ENCODE measurements around the gene ACE.
"Not testable (repeated sequence)": the region's sequence is repeated elsewhere in the genome, so short reads cannot be mapped to it uniquely, and the experiment has no call there.

ACE gene

GRCh38 chr17:63444457-63444856 lies 32.4 kb upstream of the ACE start:
- no peak for DNase-seq (ENCODE audit: low read depth)

- DNase-seq (ENCODE audit: low read depth) = no peak
Measured at GRCh38 chr17:63445065-63445464, 31.8 kb upstream of the ACE start.

GRCh38 chr17:63445571-63445953 lies 31.3 kb upstream of the ACE start:
- peak; percentile 75 for DNase-seq (ENCODE audit: low read depth)

GRCh38 chr17:63445954-63446752 lies 30.7 kb upstream of the ACE start, which contains the start of gene CYB561:
CYB561 (minus strand) TSS chr17:63446306; CDS start chr17:63437547, 8,759 bp downstream.
- peak; percentile 52 for DNase-seq (ENCODE audit: low read depth)

GRCh38 chr17:63446753-63447470 lies 29.9 kb upstream of the ACE start:
- peak; percentile 56 for DNase-seq (ENCODE audit: low read depth)

GRCh38 chr17:63447471-63448009 lies 29.3 kb upstream of the ACE start:
- DNase-seq (ENCODE audit: low read depth) = no peak

GRCh38 chr17:63448655-63449054 lies 28.2 kb upstream of the ACE start:
- no peak for DNase-seq (ENCODE audit: low read depth)

GRCh38 chr17:63450551-63450950 lies 26.3 kb upstream of the ACE start:
- DNase-seq (ENCODE audit: low read depth) = peak; percentile 19

GRCh38 chr17:63451150-63451549 lies 25.7 kb upstream of the ACE start:
- DNase-seq (ENCODE audit: low read depth) = no peak

- no peak for DNase-seq (ENCODE audit: low read depth)
Measured at GRCh38 chr17:63452046-63452961, 24.6 kb upstream of the ACE start.

GRCh38 chr17:63452962-63453551 lies 23.8 kb upstream of the ACE start:
- DNase-seq (ENCODE audit: low read depth) = no peak

GRCh38 chr17:63454357-63454756 lies 22.5 kb upstream of the ACE start:
- DNase-seq (ENCODE audit: low read depth) = not testable (repeated sequence)

- DNase-seq (ENCODE audit: low read depth) = no peak
Measured at GRCh38 chr17:63454915-63455314, 21.9 kb upstream of the ACE start.

- no peak for DNase-seq (ENCODE audit: low read depth)
Measured at GRCh38 chr17:63455417-63455816, 21.4 kb upstream of the ACE start.

GRCh38 chr17:63458478-63458877 lies 18.4 kb upstream of the ACE start:
- no peak for DNase-seq (ENCODE audit: low read depth)

GRCh38 chr17:63460018-63460417 lies 16.8 kb upstream of the ACE start:
- no peak for DNase-seq (ENCODE audit: low read depth)

GRCh38 chr17:63463771-63464170 lies 13.1 kb upstream of the ACE start:
- DNase-seq (ENCODE audit: low read depth) = no peak

- no peak for DNase-seq (ENCODE audit: low read depth)
Measured at GRCh38 chr17:63464691-63465236, 12.1 kb upstream of the ACE start.

GRCh38 chr17:63468099-63468498 lies 8.8 kb upstream of the ACE start:
- DNase-seq (ENCODE audit: low read depth) = not testable (repeated sequence)

- DNase-seq (ENCODE audit: low read depth) = no peak
Measured at GRCh38 chr17:63474174-63474573, 2.7 kb upstream of the ACE start.
